SK-N-SH (cell line): ENCODE results near the gene RBBP4. TPM values are rescaled to one million over a fixed set of nuclear protein-coding genes. Genes with fewer than 3 reads are reported as not detected.
"Not testable (repeated sequence)": the region's sequence is repeated elsewhere in the genome, so short reads cannot be mapped to it uniquely, and the experiment has no call there.

Source experiments
- CTCF ChIA-PET: fragments of 300-600, 350-600 bp; formaldehyde crosslinking; extraction: SDS; loops from one replicate; lab custom pipeline; 2021; lab: Yijun Ruan, JAX
- POLR2A ChIA-PET: fragments of 350-600 bp; sonication (Branson Sonifier 250); formaldehyde crosslinking; extraction: SDS; loops from one replicate; lab custom pipeline; 2020; ENCODE audit warnings: antibody characterized with exemption, inconsistent platforms; lab: Yijun Ruan, JAX
- DNase-seq: peaks from one replicate; pipeline ENCODE4 v3.0.0; 2012
- H2AFZ ChIP-seq: fragments of 200-600 bp; sonication (generic); 2 replicates; pipeline ENCODE4 v1.8.1; 2016; ENCODE audit warnings: antibody characterized with exemption, mild to moderate bottlenecking, low read depth
- H3F3A ChIP-seq: fragments of 200-600 bp; sonication (generic); replicated peaks from 2 replicates; pipeline ENCODE3; 2016; ENCODE audit warnings: antibody characterized with exemption, mild to moderate bottlenecking; ENCODE audit not compliant: insufficient read depth
- H3K27ac ChIP-seq, 2 experiments: fragments of 200-500 bp in 1 of 2; fragments of 200-600 bp in 1 of 2; sonication (Bioruptor generic) in 1 of 2; sonication (generic), shearing (Covaris generic) in 1 of 2; 2 replicates each; pipeline versions ENCODE4 v1.5.1 to v1.6.1; 2014 to 2016; ENCODE audit warnings: low read depth in 2 of 2, inconsistent platforms in 1 of 2, low read length in 1 of 2, mild to moderate bottlenecking in 1 of 2, mixed read lengths in 1 of 2
- H3K27me3 ChIP-seq: fragments of 200-600 bp; sonication (generic), shearing (Covaris generic); 2 replicates; pipeline ENCODE4 v1.6.1; 2016; ENCODE audit warnings: mixed run types; ENCODE audit not compliant: insufficient read depth
- H3K36me3 ChIP-seq, 2 experiments: fragments of 200-500 bp in 1 of 2; fragments of 200-600 bp in 1 of 2; sonication (Bioruptor generic) in 1 of 2; sonication (generic) in 1 of 2; replicated peaks in 1 of 2; 2 replicates each; pipeline versions ENCODE3 to v1.5.1; 2014 to 2016; ENCODE audit warnings: low read length in 1 of 2, mild to moderate bottlenecking in 1 of 2; ENCODE audit not compliant: insufficient read depth in 2 of 2, control insufficient read depth in 1 of 2
- H3K4me1 ChIP-seq, 2 experiments: fragments of 200-500 bp in 1 of 2; fragments of 200-600 bp in 1 of 2; sonication (Bioruptor generic) in 1 of 2; sonication (generic), shearing (Covaris generic) in 1 of 2; 2 replicates each; pipeline versions ENCODE4 v1.5.1 to v1.6.1; 2014 to 2016; ENCODE audit warnings: low read depth in 1 of 2, low read length in 1 of 2, mixed run types in 1 of 2; ENCODE audit not compliant: insufficient read depth in 2 of 2, control insufficient read depth in 1 of 2
- H3K4me2 ChIP-seq: fragments of 200-600 bp; sonication (generic), shearing (Covaris generic); 2 replicates; pipeline ENCODE4 v1.6.1; 2017; ENCODE audit warnings: mixed run types
- H3K4me3 ChIP-seq, 2 experiments: fragments of 200-500 bp in 1 of 2; fragments of 200-600 bp in 1 of 2; sonication (Bioruptor generic) in 1 of 2; sonication (generic), shearing (Covaris generic) in 1 of 2; 2 replicates each; pipeline versions ENCODE4 v1.5.1 to v1.8.1; 2014 to 2016; ENCODE audit warnings: low read depth in 2 of 2, inconsistent platforms in 1 of 2, low read length in 1 of 2, mild to moderate bottlenecking in 1 of 2, mixed read lengths in 1 of 2, moderate library complexity in 1 of 2
- H3K79me2 ChIP-seq: fragments of 200-600 bp; sonication (generic); 2 replicates; pipeline ENCODE4 v1.8.1; 2017; ENCODE audit warnings: mild to moderate bottlenecking; ENCODE audit not compliant: insufficient read depth
- H3K9ac ChIP-seq: fragments of 200-600 bp; sonication (generic); 2 replicates; pipeline ENCODE4 v1.6.1; 2017; ENCODE audit warnings: mixed run types
- H3K9me2 ChIP-seq: fragments of 200-600 bp; sonication (generic); 2 replicates; pipeline ENCODE4 v1.6.1; 2017; ENCODE audit warnings: mixed run types
- H3K9me3 ChIP-seq: fragments of 200-600 bp; sonication (generic); 2 replicates; pipeline ENCODE4 v1.6.1; 2017; ENCODE audit warnings: mixed run types, mild to moderate bottlenecking, moderate library complexity
- H4K20me1 ChIP-seq: fragments of 200-600 bp; sonication (generic); 2 replicates; pipeline ENCODE4 v1.6.1; 2017; ENCODE audit warnings: mild to moderate bottlenecking, mixed run types; ENCODE audit not compliant: insufficient read depth
- FOSL2 ChIP-seq: IDR thresholded peaks from 2 replicates; pipeline ENCODE4 v1.4.0; 2012; ENCODE audit warnings: low read depth, mild to moderate bottlenecking, moderate library complexity, borderline replicate concordance
- FOXJ3 ChIP-seq: sonication (generic); formaldehyde crosslinking; IDR thresholded peaks from 2 replicates; pipeline ENCODE4 v1.5.1; 2020; ENCODE audit warnings: mild to moderate bottlenecking, missing genetic modification reagents
- FOXM1 ChIP-seq: IDR thresholded peaks from 2 replicates; pipeline ENCODE4 v1.4.0; 2012; ENCODE audit warnings: low read depth, mild to moderate bottlenecking
- MEF2A ChIP-seq: IDR thresholded peaks from 2 replicates; pipeline ENCODE4 v1.4.0; 2012; ENCODE audit warnings: low read depth, borderline replicate concordance
- MXI1 ChIP-seq: IDR thresholded peaks from 2 replicates; pipeline ENCODE4 v1.6.1; 2012; ENCODE audit warnings: mild to moderate bottlenecking, low read depth, low read length, improper control_type of control experiment
- POLR2AphosphoS5 ChIP-seq: IDR thresholded peaks from 2 replicates; pipeline ENCODE4 v1.6.1; 2012; ENCODE audit warnings: low read depth, low read length
- RXRA ChIP-seq: IDR thresholded peaks from 2 replicates; pipeline ENCODE4 v1.4.0; 2012; ENCODE audit warnings: low read depth, mild to moderate bottlenecking, borderline replicate concordance
- TAF1 ChIP-seq: IDR thresholded peaks from 2 replicates; pipeline ENCODE4 v1.6.1; 2012; ENCODE audit warnings: low read depth, mild to moderate bottlenecking, low read length, moderate library complexity, borderline replicate concordance
- USF1 ChIP-seq: IDR thresholded peaks from 2 replicates; pipeline ENCODE4 v1.4.0; 2012; ENCODE audit warnings: low read depth, borderline replicate concordance
- USF2 ChIP-seq: fragments of 150-350 bp; IDR thresholded peaks from 2 replicates; pipeline ENCODE4 v1.6.1; 2017; ENCODE audit warnings: antibody characterized with exemption, low read length, low read depth, borderline replicate concordance
- YY1 ChIP-seq: IDR thresholded peaks from 2 replicates; pipeline ENCODE4 v1.4.0; 2012; ENCODE audit warnings: low read depth, mild to moderate bottlenecking
- ZBTB33 ChIP-seq: IDR thresholded peaks from 2 replicates; pipeline ENCODE4 v1.4.0; 2012; ENCODE audit warnings: low read depth, borderline replicate concordance
- WGBS: methylation state at CpG from one replicate; pipeline ENCODE4 v1.1.6; 2017; ENCODE audit warnings: low lambda C conversion rate; 5-methylcytosine and 5-hydroxymethylcytosine counted together
- polyA plus RNA-seq, 3 experiments: library from polyadenylated mRNA; depleted of rRNA; stranded (reverse); fragments of >200 nt; gene quantifications; 2 replicates each; pipeline ENCODE4 v1.2.3, GENCODE V29; 2012

The RBBP4 gene
- polyA plus RNA-seq, 1 of the 3 experiments (the other 2 are of a cell fraction): 108 TPM

- TF ChIP-seq YY1: no peak
- TF ChIP-seq USF2: no peak
- no peak for TF ChIP-seq MEF2A
- no peak for TF ChIP-seq TAF1
- TF ChIP-seq USF1: no peak
- no peak for TF ChIP-seq FOXJ3
Measured at GRCh38 chr1:32709075-32709474, 58.1 kb downstream of the RBBP4 start (continued).

- peaks cover 0 to 3% of the 10 kb centered on the region in 2 experiments; a peak in 2 of 4 replicates for H3K4me1 ChIP-seq
- no peak overlapping the region for H3K4me2 ChIP-seq
- no peak overlapping the region for H2AFZ ChIP-seq
- no peaks in the 10 kb centered on the region for H3K9me3 ChIP-seq
- H3K4me3 ChIP-seq: no peak overlapping the region
- H3K9ac ChIP-seq: no peak overlapping the region
- no peaks in the 10 kb centered on the region for H3K79me2 ChIP-seq
- no peaks in the 10 kb centered on the region for H3K9me2 ChIP-seq
- no peaks in the 10 kb centered on the region for H3K27me3 ChIP-seq
- H4K20me1 ChIP-seq: no peaks in the 10 kb centered on the region
- DNase-seq: no peak
- POLR2A ChIA-PET: no interaction called here
- no peaks in the 10 kb centered on the region for H3K36me3 ChIP-seq
- 88% methylated on average over 4 of the region's 5 CpGs for WGBS
- no peak overlapping the region for H3K27ac ChIP-seq
- TF ChIP-seq RXRA (no peak), ZBTB33 (no peak), MXI1 (no peak), FOXM1 (no peak), POLR2AphosphoS5 (no peak), FOSL2 (no peak), USF2 (no peak)
- H3F3A ChIP-seq: peaks cover 5% of the 10 kb centered on the region
- CTCF ChIA-PET: interaction anchor here (0.7 to 18.9 kb wide), 7 partner anchors 40 to 377 kb away, joined by 3 to 392 read pairs (median 4); no protein-coding TSS in a partner anchor
Measured at GRCh38 chr1:32709476-32709875, 58.5 kb downstream of the RBBP4 start.

GRCh38 chr1:32711221-32711620, 60.2 kb downstream of the RBBP4 start:
- H3K27me3 ChIP-seq, H3K79me2 ChIP-seq, H3K27ac ChIP-seq, H3K4me1 ChIP-seq, H3K9ac ChIP-seq, H4K20me1 ChIP-seq, H3K4me3 ChIP-seq, H3K9me2 ChIP-seq, H2AFZ ChIP-seq, H3K4me2 ChIP-seq, DNase-seq, H3F3A ChIP-seq, H3K36me3 ChIP-seq, POLR2A ChIA-PET, H3K9me3 ChIP-seq: not testable (repeated sequence)
- CTCF ChIA-PET: interaction anchor here (1.1 to 18.9 kb wide), 22 partner anchors 9 to 375 kb away, joined by 3 to 392 read pairs (median 12); partner anchors contain the start of genes FNDC5 and SYNC
- WGBS: 88% methylated on average over 4 of the region's 4 CpGs
